ENCODE results near the gene ERCC3.

The ERCC3 gene

GRCh38 chr2:127293748-127294562 is at the start of gene ERCC3:
ERCC3 (minus strand) TSS chr2:127294144; CDS start chr2:127294081, 63 bp downstream.
- DNase-seq, result peak; percentile 84

- DNase-seq, result no peak
Observed at GRCh38 chr2:127343277-127343676, 49.3 kb upstream of the ERCC3 start.

- no peak for DNase-seq
Observed at GRCh38 chr2:127342101-127342500, 48.2 kb upstream of the ERCC3 start.

- DNase-seq, result no peak
Observed at GRCh38 chr2:127332335-127332734, 38.4 kb upstream of the ERCC3 start.

GRCh38 chr2:127330753-127331152 is 36.8 kb upstream of the ERCC3 start:
- no peak for DNase-seq

GRCh38 chr2:127326289-127326945 is 32.5 kb upstream of the ERCC3 start:
- no peak for DNase-seq

- DNase-seq, result peak; percentile 65
Observed at GRCh38 chr2:127324635-127325034, 30.7 kb upstream of the ERCC3 start.

- no peak for DNase-seq
Observed at GRCh38 chr2:127321303-127321702, 27.4 kb upstream of the ERCC3 start.

GRCh38 chr2:127320586-127321275 is 26.8 kb upstream of the ERCC3 start:
- DNase-seq, result no peak

GRCh38 chr2:127320067-127320466 is 26.1 kb upstream of the ERCC3 start:
- no peak for DNase-seq

- no peak for DNase-seq
Observed at GRCh38 chr2:127314193-127314988, 20.4 kb upstream of the ERCC3 start.

GRCh38 chr2:127313406-127313805 is 19.5 kb upstream of the ERCC3 start:
- DNase-seq, result no peak

- no peak for DNase-seq
Observed at GRCh38 chr2:127310980-127311379, 17.0 kb upstream of the ERCC3 start.

GRCh38 chr2:127309468-127309867 is 15.5 kb upstream of the ERCC3 start:
- DNase-seq, result no peak

- DNase-seq, result peak; percentile 67
Observed at GRCh38 chr2:127308586-127309138, 14.7 kb upstream of the ERCC3 start.

- DNase-seq, result no peak
Observed at GRCh38 chr2:127305990-127306585, 12.1 kb upstream of the ERCC3 start.

GRCh38 chr2:127302168-127302567 is 8.2 kb upstream of the ERCC3 start:
- DNase-seq, result no peak

GRCh38 chr2:127293386-127293747 is 577 bp downstream of the ERCC3 start:
- no peak for DNase-seq

GRCh38 chr2:127288274-127288673 is 5.7 kb downstream of the ERCC3 start:
- DNase-seq, result no peak

- DNase-seq, result no peak
Observed at GRCh38 chr2:127283275-127283674, 10.7 kb downstream of the ERCC3 start.

GRCh38 chr2:127280693-127281092 is 13.3 kb downstream of the ERCC3 start:
- no peak for DNase-seq

- no peak for DNase-seq
Observed at GRCh38 chr2:127279781-127280180, 14.2 kb downstream of the ERCC3 start.
